B cell (primary cell): ENCODE results near the gene CD14. TPM values are rescaled to one million over a fixed set of nuclear protein-coding genes. Genes with fewer than 3 reads are reported as not detected.

Experiments used
- ATAC-seq: fragments of 200-7000 bp; cut with Tn5 transposase; one replicate; pipeline ENCODE4 v1.10.0; 2021; ENCODE audit warnings: low read depth, mild to moderate bottlenecking, moderate number of reproducible peaks, moderate library complexity
- CTCF ChIA-PET: fragments of 350-600 bp; sonication (Branson Sonifier 250); formaldehyde crosslinking; loops from one replicate; lab custom pipeline; 2021; ENCODE audit warnings: antibody characterized with exemption, inconsistent platforms; lab: Charles Lee
- POLR2A ChIA-PET: fragments of 350-600 bp; sonication (Branson Sonifier 250); formaldehyde crosslinking; loops from one replicate; lab custom pipeline; 2021; ENCODE audit warnings: antibody characterized with exemption; lab: Charles Lee
- DNase-seq: peaks from one replicate; pipeline ENCODE4 v3.0.0; 2013
- H2AFZ ChIP-seq: 2 replicates; pipeline ENCODE4 v1.6.1; 2012; ENCODE audit warnings: mild to moderate bottlenecking, low read depth, low read length; ENCODE audit not compliant: insufficient read depth, poor library complexity, severe bottlenecking
- H3K27ac ChIP-seq, 2 donors: 1 replicate in 1 of 2; 2 replicates in 1 of 2; pipeline ENCODE4 v1.5.1; 2012 to 2013; ENCODE audit warnings: low read length in 2 of 2, mild to moderate bottlenecking in 2 of 2, moderate library complexity in 1 of 2
- H3K27me3 ChIP-seq, 4 experiments: fragments of 200-600 bp in 1 of 4; sonication (generic) in 1 of 4; replicated peaks in 1 of 4; 1 replicate in 2 of 4; 2 replicates in 2 of 4; pipeline versions ENCODE4 v1.6.1 to v1.7.0; 2013 to 2016; ENCODE audit warnings: low read length in 3 of 4, mild to moderate bottlenecking in 2 of 4, mixed read lengths in 1 of 4, moderate library complexity in 1 of 4; ENCODE audit not compliant: insufficient read depth in 4 of 4, control insufficient read depth in 3 of 4; ENCODE audit errors: control extremely low read depth in 1 of 4
- H3K36me3 ChIP-seq, 2 experiments: replicated peaks in 1 of 2; 1 replicate in 1 of 2; 2 replicates in 1 of 2; pipeline versions ENCODE4 v1.6.1 to v1.7.1; 2013; ENCODE audit warnings: low read length in 1 of 2; ENCODE audit not compliant: insufficient read depth in 2 of 2, control insufficient read depth in 1 of 2; ENCODE audit errors: control extremely low read depth in 1 of 2, extremely low read depth in 1 of 2
- H3K4me1 ChIP-seq, 2 donors: fragments of 200-600 bp in 1 of 2; sonication (generic) in 1 of 2; 1 replicate in 1 of 2; 2 replicates in 1 of 2; pipeline versions ENCODE4 v1.5.1 to v1.6.1; 2013 to 2017; ENCODE audit warnings: low read length in 2 of 2; ENCODE audit not compliant: control insufficient read depth in 2 of 2, insufficient read depth in 2 of 2
- H3K4me2 ChIP-seq: replicated peaks from 2 replicates; pipeline ENCODE3; 2012; ENCODE audit warnings: mild to moderate bottlenecking, low read depth, low read length; ENCODE audit not compliant: poor library complexity, severe bottlenecking
- H3K4me3 ChIP-seq, 5 experiments: fragments of 200-600 bp in 1 of 5; sonication (generic) in 1 of 5; 1 replicate in 3 of 5; 2 replicates in 2 of 5; pipeline versions ENCODE4 v1.5.1 to v1.7.0; 2011 to 2016; ENCODE audit warnings: low read length in 4 of 5, mild to moderate bottlenecking in 4 of 5, low read depth in 2 of 5, control low read depth in 1 of 5, moderate library complexity in 1 of 5; ENCODE audit not compliant: insufficient read depth in 1 of 5; ENCODE audit errors: control extremely low read depth in 1 of 5, extremely low read depth in 1 of 5
- H3K79me2 ChIP-seq: fragments of 200-600 bp; sonication (generic); one replicate; pipeline ENCODE4 v1.6.0; 2016; ENCODE audit warnings: low read length; ENCODE audit not compliant: control insufficient read depth, insufficient read depth
- H3K9ac ChIP-seq: fragments of 200-600 bp; sonication (generic); 2 replicates; pipeline ENCODE4 v1.6.1; 2017; ENCODE audit warnings: mild to moderate bottlenecking, low read length, moderate library complexity
- H3K9me3 ChIP-seq, 3 donors: one replicate each; pipeline versions ENCODE4 v1.6.1 to v1.7.1; 2013; ENCODE audit warnings: low read length in 2 of 3; ENCODE audit not compliant: control insufficient read depth in 2 of 3, insufficient read depth in 1 of 3; ENCODE audit errors: control extremely low read depth in 1 of 3
- H4K20me1 ChIP-seq: 2 replicates; pipeline ENCODE4 v1.6.0; 2012; ENCODE audit warnings: mild to moderate bottlenecking, low read length; ENCODE audit not compliant: insufficient read depth, control insufficient read depth, poor library complexity, severe bottlenecking
- H3K27ac Mint-ChIP-seq: one replicate; pipeline ENCODE4 v1.8.0; 2021; ENCODE audit warnings: mixed read lengths
- H3K27me3 Mint-ChIP-seq: one replicate; pipeline ENCODE4 v1.8.0; 2021; ENCODE audit warnings: mixed read lengths
- H3K4me1 Mint-ChIP-seq: one replicate; pipeline ENCODE4 v1.8.0; 2021; ENCODE audit warnings: mixed read lengths
- H3K4me3 Mint-ChIP-seq: one replicate; pipeline ENCODE4 v1.8.0; 2021; ENCODE audit warnings: mixed read lengths
- H3K9me3 Mint-ChIP-seq: one replicate; pipeline ENCODE4 v1.8.0; 2022; ENCODE audit warnings: mixed read lengths; ENCODE audit not compliant: insufficient read depth
- EZH2 ChIP-seq: IDR thresholded peaks from 2 replicates; pipeline ENCODE4 v1.6.1; 2012; ENCODE audit warnings: borderline replicate concordance, low read depth, mild to moderate bottlenecking, moderate library complexity, low read length; ENCODE audit not compliant: insufficient read depth, poor library complexity, severe bottlenecking
- WGBS: methylation state at CpG from one replicate; pipeline ENCODE4 v1.1.5; 2013; ENCODE audit warnings: missing lambda C conversion rate; ENCODE audit not compliant: insufficient coverage; 5-methylcytosine and 5-hydroxymethylcytosine counted together
- intact Hi-C: fragments of 100-400 bp; cut with micrococcal nuclease; formaldehyde crosslinking; loops from one replicate; pipeline ENCODE4 v1.10.0; 2022
- polyA plus RNA-seq: library from polyadenylated mRNA; depleted of rRNA; stranded (reverse); fragments of >200 nt; gene quantifications from 2 replicates; pipeline ENCODE4 v1.2.3, GENCODE V29; 2012
- total RNA-seq, 2 donors: library from RNA; stranded (reverse); fragments of 120-200 nt in 1 of 2; gene quantifications; 1 replicate in 1 of 2; 2 replicates in 1 of 2; pipeline versions ENCODE4 v1.2.3 to v1.2.4, GENCODE V29; 2013 to 2022
- TF ChIP-seq, protein P1 (sequence below): fragments of 200-600 bp; IDR thresholded peaks from one replicate; pipeline ENCODE4 v1.8.0; 2022; ENCODE audit warnings: antibody characterized with exemption, mild to moderate bottlenecking

The CD14 gene
- total and polyA plus RNA-seq, 2 donors (not counting 1 experiment from before 2014, with no cell fraction given), result 1.8 to 11.4 TPM

DNA sequence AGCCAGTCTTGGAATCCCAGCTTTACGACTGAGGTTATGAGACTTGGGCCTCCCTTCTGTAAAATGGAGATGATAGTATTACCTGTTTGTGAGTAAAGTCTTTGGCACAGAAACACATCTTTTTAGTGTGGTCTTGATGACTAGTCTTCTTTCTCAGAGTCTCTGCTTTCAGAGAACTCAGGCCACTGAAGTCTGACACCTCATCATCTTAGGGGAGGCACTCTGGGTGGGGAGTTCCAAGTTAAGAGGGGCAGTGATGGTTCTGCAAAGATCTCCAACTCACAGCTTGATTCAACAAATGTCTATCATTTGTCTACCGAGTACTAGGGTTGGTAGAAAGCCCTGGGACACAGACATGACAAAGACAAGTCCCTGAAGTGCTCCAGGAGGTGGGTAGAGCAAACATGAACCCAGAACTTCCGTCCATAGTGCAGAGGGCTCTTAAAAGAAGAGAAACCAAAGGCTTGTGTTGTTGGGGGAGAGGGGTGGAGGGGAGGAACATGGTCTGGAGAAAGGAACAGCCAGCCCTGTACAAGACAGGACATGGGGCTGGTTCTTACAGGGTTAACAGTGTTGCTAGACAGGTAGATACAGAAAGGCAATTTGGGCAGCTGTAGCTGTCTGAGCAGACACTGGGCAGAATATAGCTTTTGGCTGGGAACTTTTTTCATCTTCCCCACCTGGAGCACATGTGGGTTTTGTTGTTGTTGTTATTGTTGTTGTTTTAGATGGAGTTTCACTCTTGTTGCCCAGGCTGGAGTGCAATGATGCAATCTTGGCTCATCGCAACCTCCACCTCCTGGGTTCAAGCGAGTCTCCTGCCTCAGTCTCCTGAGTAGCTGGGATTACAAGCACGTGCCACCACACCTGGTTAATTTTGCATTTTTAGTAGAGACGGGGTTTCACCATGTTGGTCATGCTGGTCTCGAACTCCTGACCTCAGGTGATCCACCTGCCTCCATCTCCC lies 2.6 kb upstream of the CD14 start:
- Histone ChIP-seq H3K36me3 (no peaks in the 10 kb centered on the region), H4K20me1 (no peaks in the 10 kb centered on the region), H3K4me3 (no peak overlapping the region), H3K9me3 (no peaks in the 10 kb centered on the region), H3K27me3 (peaks cover 0 to 30% (median 12%) of the 10 kb centered on the region in 4 experiments), H2AFZ (no peak overlapping the region), H3K79me2 (peaks cover 8% of the 10 kb centered on the region), H3K4me1 (peaks cover 22 to 34% of the 10 kb centered on the region in 2 donors), H3K9ac (no peak overlapping the region), H3K27ac (no peak overlapping the region), H3K4me2 (no peak overlapping the region)
- ChIA-PET POLR2A (interaction anchor here (0.5 to 1.5 kb wide), 5 partner anchors 12 to 1344 kb away, joined by 3 to 11 read pairs (median 3); partner anchors contain the start of genes IK and NDUFA2), CTCF (interaction anchor here (0.9 to 1.7 kb wide), 4 partner anchors 12 to 263 kb away, joined by 3 to 7 read pairs (median 4); partner anchors contain the start of genes IK and NDUFA2)
- ATAC-seq (no peak), DNase-seq (no peak)
- Mint-ChIP-seq H3K27ac (no peak overlapping the region), H3K4me1 (peaks cover 33% of the 10 kb centered on the region), H3K9me3 (no peaks in the 10 kb centered on the region), H3K4me3 (no peak overlapping the region), H3K27me3 (peaks cover 13% of the 10 kb centered on the region)
- intact Hi-C loops, result no loop called here
- 89% methylated on average over 6 of the region's 8 CpGs for WGBS
- no peak for TF ChIP-seq EZH2

DNA sequence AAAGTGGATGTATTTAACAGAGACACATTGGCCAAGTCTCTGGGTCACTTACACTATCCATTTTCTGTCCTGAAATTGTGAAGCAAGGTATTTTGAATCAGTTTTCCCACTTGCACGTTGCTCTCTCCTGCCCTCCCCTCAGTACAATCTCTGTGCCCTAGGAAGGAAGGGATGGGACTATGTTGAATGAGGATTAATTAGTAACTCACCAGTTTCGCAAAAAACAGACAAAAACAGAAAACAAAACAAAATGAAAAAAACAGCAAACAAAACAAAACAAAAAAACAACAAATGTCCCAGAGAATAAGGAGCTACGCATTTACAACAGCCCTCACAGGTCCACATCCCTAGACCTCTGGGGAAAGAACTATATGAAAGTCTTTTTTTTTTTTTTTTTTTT lies 1.1 kb upstream of the CD14 start:
- Histone ChIP-seq H3K9me3 (no peaks in the 10 kb centered on the region), H3K4me3 (no peak overlapping the region), H3K9ac (no peak overlapping the region), H3K36me3 (no peaks in the 10 kb centered on the region), H3K79me2 (no peaks in the 10 kb centered on the region), H3K27me3 (peaks cover 0 to 33% (median 12%) of the 10 kb centered on the region in 4 experiments), H2AFZ (no peak overlapping the region), H4K20me1 (no peaks in the 10 kb centered on the region), H3K4me2 (no peak overlapping the region), H3K4me1 (peaks cover 16 to 26% of the 10 kb centered on the region in 2 donors), H3K27ac (no peak overlapping the region)
- H3K9me3 Mint-ChIP-seq, result no peaks in the 10 kb centered on the region
- H3K4me1 Mint-ChIP-seq, result peaks cover 27% of the 10 kb centered on the region
- ATAC-seq (no peak), DNase-seq (no peak)
- WGBS, result no CpG with 5 or more reads among the region's 3 CpGs
- ChIA-PET CTCF (interaction anchor here (0.6 to 1.7 kb wide), 5 partner anchors 12 to 260 kb away, joined by 3 to 7 read pairs (median 4); partner anchors contain the start of genes IK and NDUFA2), POLR2A (interaction anchor here (0.7 kb wide), 2 partner anchors 12 to 1235 kb away, joined by 8 to 9 read pairs; no protein-coding TSS in a partner anchor)
- intact Hi-C loops, result no loop called here
- peak overlapping the region; percentile 55 for H3K4me3 Mint-ChIP-seq
- peaks cover 13% of the 10 kb centered on the region for H3K27me3 Mint-ChIP-seq
- no peak for TF ChIP-seq EZH2
- TF ChIP-seq, protein P1, sequence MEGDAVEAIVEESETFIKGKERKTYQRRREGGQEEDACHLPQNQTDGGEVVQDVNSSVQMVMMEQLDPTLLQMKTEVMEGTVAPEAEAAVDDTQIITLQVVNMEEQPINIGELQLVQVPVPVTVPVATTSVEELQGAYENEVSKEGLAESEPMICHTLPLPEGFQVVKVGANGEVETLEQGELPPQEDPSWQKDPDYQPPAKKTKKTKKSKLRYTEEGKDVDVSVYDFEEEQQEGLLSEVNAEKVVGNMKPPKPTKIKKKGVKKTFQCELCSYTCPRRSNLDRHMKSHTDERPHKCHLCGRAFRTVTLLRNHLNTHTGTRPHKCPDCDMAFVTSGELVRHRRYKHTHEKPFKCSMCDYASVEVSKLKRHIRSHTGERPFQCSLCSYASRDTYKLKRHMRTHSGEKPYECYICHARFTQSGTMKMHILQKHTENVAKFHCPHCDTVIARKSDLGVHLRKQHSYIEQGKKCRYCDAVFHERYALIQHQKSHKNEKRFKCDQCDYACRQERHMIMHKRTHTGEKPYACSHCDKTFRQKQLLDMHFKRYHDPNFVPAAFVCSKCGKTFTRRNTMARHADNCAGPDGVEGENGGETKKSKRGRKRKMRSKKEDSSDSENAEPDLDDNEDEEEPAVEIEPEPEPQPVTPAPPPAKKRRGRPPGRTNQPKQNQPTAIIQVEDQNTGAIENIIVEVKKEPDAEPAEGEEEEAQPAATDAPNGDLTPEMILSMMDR, result no peak
- no peak overlapping the region for H3K27ac Mint-ChIP-seq
